Glutamatergic neuron (in vitro differentiated cells): ENCODE results near the gene RAMAC. TPM values are rescaled to one million over a fixed set of nuclear protein-coding genes. Genes with fewer than 3 reads are reported as not detected.

ENCODE experiments used
- DNase-seq: peaks from one replicate; pipeline ENCODE4 v3.0.0; 2022
- H3K27ac Mint-ChIP-seq: one replicate; pipeline ENCODE4 v1.8.0; 2020; ENCODE audit warnings: mild to moderate bottlenecking, mixed read lengths, inconsistent platforms; ENCODE audit not compliant: unreplicated experiment
- H3K27me3 Mint-ChIP-seq: one replicate; pipeline ENCODE4 v1.8.0; 2020; ENCODE audit warnings: mild to moderate bottlenecking, moderate library complexity, mixed read lengths, inconsistent platforms; ENCODE audit not compliant: unreplicated experiment
- H3K36me3 Mint-ChIP-seq: one replicate; pipeline ENCODE4 v1.8.0; 2020; ENCODE audit warnings: mild to moderate bottlenecking, mixed read lengths, inconsistent platforms; ENCODE audit not compliant: unreplicated experiment
- H3K4me1 Mint-ChIP-seq: one replicate; pipeline ENCODE4 v1.8.0; 2020; ENCODE audit warnings: mild to moderate bottlenecking, low read depth, mixed read lengths, inconsistent platforms; ENCODE audit not compliant: unreplicated experiment
- H3K4me3 Mint-ChIP-seq: one replicate; pipeline ENCODE4 v1.8.0; 2020; ENCODE audit warnings: mild to moderate bottlenecking, mixed read lengths, inconsistent platforms; ENCODE audit not compliant: unreplicated experiment
- H3K9me3 Mint-ChIP-seq: one replicate; pipeline ENCODE4 v1.8.0; 2020; ENCODE audit warnings: mild to moderate bottlenecking, moderate library complexity, mixed read lengths, inconsistent platforms; ENCODE audit not compliant: unreplicated experiment
- CTCF ChIP-seq: fragments of 200-600 bp; sonication (generic); IDR thresholded peaks from one replicate; pipeline ENCODE4 v1.5.0; 2021; ENCODE audit not compliant: partially characterized antibody, unreplicated experiment
- total RNA-seq: library from RNA; stranded (reverse); fragmentation: NEBNext Ultra II Directional; extraction: Animal tissue kit (Norgen Biotek cat#: 25700); gene quantifications from one replicate; pipeline ENCODE4 v1.2.1, GENCODE V29; 2021; ENCODE audit not compliant: unreplicated experiment

RAMAC gene
- total RNA-seq, 1 donor from 2014 or later, result 38.2 TPM

- Mint-ChIP-seq H3K4me1 (no peaks in the 10 kb centered on the region), H3K27me3 (no peaks in the 10 kb centered on the region), H3K36me3 (no peaks in the 10 kb centered on the region), H3K9me3 (no peaks in the 10 kb centered on the region), H3K4me3 (no peak overlapping the region), H3K27ac (no peak overlapping the region)
- no peak for DNase-seq
- TF ChIP-seq CTCF, result no peak
Observed at GRCh38 chr15:82958638-82959037, 27.4 kb upstream of the RAMAC start.

GRCh38 chr15:82959423-82959822 is 26.6 kb upstream of the RAMAC start:
- Mint-ChIP-seq H3K9me3 (no peaks in the 10 kb centered on the region), H3K36me3 (no peaks in the 10 kb centered on the region), H3K27ac (no peak overlapping the region), H3K4me1 (no peaks in the 10 kb centered on the region), H3K4me3 (no peak overlapping the region), H3K27me3 (no peaks in the 10 kb centered on the region)
- no peak for DNase-seq
- TF ChIP-seq CTCF, result no peak

- no peak for TF ChIP-seq CTCF
- H3K4me1 Mint-ChIP-seq, result no peaks in the 10 kb centered on the region
- H3K36me3 Mint-ChIP-seq, result no peaks in the 10 kb centered on the region
- no peak for DNase-seq
- no peak overlapping the region for H3K27ac Mint-ChIP-seq
- no peaks in the 10 kb centered on the region for H3K9me3 Mint-ChIP-seq
- no peaks in the 10 kb centered on the region for H3K27me3 Mint-ChIP-seq
- no peak overlapping the region for H3K4me3 Mint-ChIP-seq
Observed at GRCh38 chr15:82960766-82961165, 25.2 kb upstream of the RAMAC start.

- Mint-ChIP-seq H3K4me3 (no peak overlapping the region), H3K36me3 (no peaks in the 10 kb centered on the region), H3K4me1 (no peaks in the 10 kb centered on the region), H3K27me3 (no peaks in the 10 kb centered on the region), H3K9me3 (no peaks in the 10 kb centered on the region), H3K27ac (no peak overlapping the region)
- DNase-seq, result no peak
- no peak for TF ChIP-seq CTCF
Observed at GRCh38 chr15:82963471-82964341, 22.3 kb upstream of the RAMAC start.

GRCh38 chr15:82964890-82965289 is 21.1 kb upstream of the RAMAC start:
- no peak for DNase-seq
- H3K9me3 Mint-ChIP-seq, result no peaks in the 10 kb centered on the region

More at GRCh38 chr15:82964890-82965289, 21.1 kb upstream of the RAMAC start:
- Mint-ChIP-seq H3K4me1 (no peaks in the 10 kb centered on the region), H3K36me3 (no peaks in the 10 kb centered on the region), H3K27me3 (no peaks in the 10 kb centered on the region), H3K27ac (no peak overlapping the region), H3K4me3 (no peak overlapping the region)
- no peak for TF ChIP-seq CTCF
